SU-DHL-6 (cell line): ENCODE data around the gene TFB1M.

Experiments used
- CTCF ChIP-seq: fragments of 200-600 bp; sonication (generic); IDR thresholded peaks from one replicate; pipeline ENCODE4 v1.5.1; 2017; ENCODE audit warnings: antibody characterized with exemption, mild to moderate bottlenecking, low read length, moderate library complexity; ENCODE audit not compliant: insufficient read depth, poor library complexity, severe bottlenecking
- EZH2phosphoT487 ChIP-seq: fragments of 200-600 bp; sonication (generic), shearing (Covaris generic); conservative IDR thresholded peaks from 2 replicates; pipeline ENCODE4 v1.6.1; 2018; ENCODE audit warnings: mild to moderate bottlenecking, antibody characterized with exemption, low read length, moderate library complexity, mixed read lengths

DNA sequence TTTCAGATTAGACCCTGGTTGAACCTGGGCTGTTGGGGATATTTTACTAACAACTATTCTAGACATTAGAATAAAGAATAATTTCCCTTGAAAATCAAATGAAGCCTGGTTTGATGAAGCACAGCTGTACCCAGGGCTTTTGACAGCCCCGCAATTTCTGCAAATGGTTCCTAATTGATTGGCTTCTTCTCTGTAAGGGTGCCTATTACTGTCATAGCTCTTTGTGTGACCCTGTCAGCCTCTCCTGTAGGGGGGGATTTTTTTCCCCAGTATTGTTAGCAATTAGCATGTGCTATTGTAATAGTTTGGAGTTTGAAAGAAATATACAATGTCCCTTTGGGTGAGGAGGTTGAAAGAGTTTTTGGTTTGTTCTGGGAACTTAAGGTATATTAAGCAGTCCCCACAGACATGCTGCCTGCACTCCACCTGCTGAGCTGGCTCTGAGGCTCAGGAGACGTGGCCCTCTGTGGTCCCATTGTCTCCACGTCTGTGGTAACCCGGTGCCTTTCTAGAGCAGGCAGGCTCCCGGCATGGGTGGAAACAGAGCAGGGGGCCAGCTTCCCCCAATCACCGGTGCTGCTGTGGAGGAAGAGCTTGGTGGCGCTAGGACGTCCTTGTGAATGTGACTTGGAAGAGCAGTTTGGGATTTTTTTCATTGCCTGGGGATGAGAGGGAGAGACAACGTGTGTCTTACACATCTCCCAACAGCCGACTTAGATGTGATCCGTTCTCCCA, 97.8 kb downstream of the TFB1M start:
- TF ChIP-seq CTCF (no peak), EZH2phosphoT487 (no peak)
